Limb (tissue), 2 donors: ENCODE measurements around the gene FAM229A.
"Not testable (repeated sequence)": the region's sequence is repeated elsewhere in the genome, so short reads cannot be mapped to it uniquely, and the experiment has no call there.

ENCODE experiments used
- DNase-seq, 2 donors: peaks; one replicate each; pipeline ENCODE4 v3.0.0-alpha.2; 2016; ENCODE audit errors: extremely low spot score in 2 of 2

The FAM229A gene

GRCh38 chr1:32362474-32363313, at the start of gene FAM229A, which contains the start of gene TSSK3:
Gene FAM229A (minus strand): TSS chr1:32362485. CDS start chr1:32362091, 394 bp downstream.
Gene TSSK3 (plus strand): TSS chr1:32362539. CDS start chr1:32362702, 163 bp downstream.
- DNase-seq, result no peak

DNA sequence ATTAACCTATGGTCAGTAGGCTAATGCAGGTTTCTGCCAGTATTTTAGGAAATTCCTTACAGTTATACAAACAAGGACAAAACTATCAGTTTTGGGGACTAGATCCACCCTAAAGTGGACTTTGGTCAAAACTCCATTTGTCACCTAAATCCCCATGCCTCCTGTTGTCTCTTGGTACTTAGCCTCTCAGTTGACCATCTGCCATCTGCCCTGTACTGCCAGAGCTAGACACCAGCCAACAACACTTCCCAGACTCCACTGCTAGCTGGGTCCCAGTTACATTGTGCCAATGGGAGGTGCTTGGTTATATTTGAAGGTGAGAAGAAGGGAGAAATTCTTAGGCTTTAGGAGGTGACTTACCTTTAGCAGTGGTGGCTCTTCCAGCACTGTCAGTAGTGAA, 49.0 kb upstream of the FAM229A start:
- DNase-seq, result no peak

DNA sequence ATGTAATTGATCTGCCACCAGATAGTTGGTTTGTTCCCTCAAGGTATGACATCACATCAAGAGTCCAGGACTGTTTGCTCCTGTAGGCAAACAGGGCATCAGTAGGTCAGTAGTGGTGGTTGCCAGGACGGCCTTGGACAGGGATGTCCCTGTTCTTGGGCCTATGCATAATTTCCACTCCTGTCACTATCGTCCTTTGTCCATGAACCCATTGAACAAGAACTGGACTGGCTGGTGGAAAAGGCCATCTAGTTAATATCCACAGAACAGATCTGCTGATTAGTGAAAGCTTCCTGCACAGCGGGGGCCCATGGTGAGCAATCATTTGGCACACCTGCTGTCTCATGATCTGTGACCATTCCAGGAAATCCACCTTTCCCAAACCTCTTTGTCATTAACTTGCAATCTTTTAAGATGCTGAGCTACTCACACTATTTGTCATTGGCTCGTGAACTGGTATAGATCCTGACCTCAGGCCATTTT, 44.4 kb upstream of the FAM229A start:
- DNase-seq, result no peak

- no peak for DNase-seq
Measured at GRCh38 chr1:32405672-32406467, 43.6 kb upstream of the FAM229A start.

GRCh38 chr1:32404946-32405345, 42.7 kb upstream of the FAM229A start:
- no peak for DNase-seq

DNA sequence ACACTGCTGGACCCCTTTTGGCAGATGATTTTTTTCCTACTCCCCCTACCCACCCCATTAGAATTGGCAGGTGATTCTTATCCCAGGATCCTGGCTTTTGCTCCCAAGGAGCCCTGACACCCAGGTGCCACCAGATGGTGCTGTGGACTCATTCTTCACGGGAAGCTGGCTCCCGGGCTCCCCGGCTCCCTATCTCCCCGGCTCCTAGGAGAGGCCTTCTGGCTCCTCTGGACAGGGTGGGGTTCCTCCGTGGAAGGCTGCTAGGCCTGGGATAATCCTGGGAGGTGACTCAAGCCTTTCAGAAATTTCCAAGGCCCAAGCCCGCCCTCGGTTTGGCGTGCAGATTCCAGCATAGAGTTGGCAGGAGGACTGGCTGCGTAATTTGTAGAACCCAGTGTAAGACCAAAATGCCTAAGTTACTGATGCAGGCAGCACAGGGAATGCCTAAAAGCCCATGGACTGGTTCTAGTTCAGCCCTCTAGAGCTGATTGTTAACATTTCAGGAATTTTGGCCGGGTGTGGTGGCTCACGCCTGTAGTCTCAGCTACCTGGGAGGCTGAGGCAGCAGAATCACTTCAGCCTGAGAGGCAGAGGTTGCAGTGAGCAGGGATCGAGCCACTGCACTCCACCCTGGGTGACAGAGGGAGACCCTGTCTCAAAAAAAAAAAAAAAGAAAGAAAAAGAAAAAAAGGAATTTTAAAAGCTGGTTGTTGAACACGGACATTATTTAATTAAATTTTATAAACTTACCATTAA, 38.8 kb upstream of the FAM229A start:
- peak; percentile 78 to 89 for DNase-seq

GRCh38 chr1:32399843-32400242, 37.6 kb upstream of the FAM229A start:
- no peak for DNase-seq

GRCh38 chr1:32398401-32398800, 36.1 kb upstream of the FAM229A start:
- no peak for DNase-seq

DNA sequence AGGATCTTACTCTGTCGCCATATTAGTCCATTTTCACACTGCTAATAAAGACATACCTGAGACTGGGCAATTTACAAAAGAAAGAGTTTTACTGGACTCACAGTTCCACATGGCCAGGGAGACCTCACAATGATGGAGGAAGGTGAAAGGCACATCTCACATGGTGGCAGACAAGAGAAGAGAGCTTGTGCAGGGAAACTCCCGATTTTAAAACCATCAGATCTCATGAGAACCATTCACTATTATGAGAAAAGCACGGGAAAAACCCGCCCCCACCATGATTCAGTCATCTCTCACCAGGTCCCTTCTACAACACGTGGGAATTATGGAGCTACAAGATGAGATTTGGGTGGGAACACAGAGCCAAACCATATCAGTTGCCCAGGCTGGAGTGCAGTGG, 34.2 kb upstream of the FAM229A start:
- not testable (repeated sequence) for DNase-seq

DNA sequence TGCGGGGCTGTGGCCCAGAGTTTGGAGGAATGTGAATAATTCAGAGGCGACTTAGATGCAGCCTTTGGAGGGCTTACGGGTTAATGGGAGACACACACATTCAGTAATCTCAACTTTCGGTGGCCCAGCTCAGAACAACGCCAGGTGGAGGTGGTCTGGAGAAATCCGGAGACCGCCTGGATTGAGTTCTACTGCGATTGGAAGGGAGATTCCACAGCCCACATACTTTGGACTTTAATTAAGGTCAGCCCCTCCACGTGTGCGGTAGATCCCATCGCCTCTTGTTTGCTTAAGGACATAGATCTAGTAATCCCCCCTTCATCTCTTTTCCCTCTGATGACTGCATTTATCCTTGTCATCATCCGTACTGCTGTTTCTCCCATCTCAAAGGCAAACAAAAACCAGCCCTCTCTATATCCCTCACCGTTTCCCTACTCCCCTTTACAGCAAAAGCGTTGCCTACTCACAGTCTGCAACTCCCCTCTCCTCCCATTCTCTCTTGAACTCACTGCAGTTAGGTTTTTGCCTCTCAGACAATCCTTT, 32.7 kb upstream of the FAM229A start:
- DNase-seq, result no peak

GRCh38 chr1:32394141-32394889, 32.0 kb upstream of the FAM229A start, which contains the start of gene BSDC1:
Gene BSDC1 (minus strand): TSS chr1:32394441. CDS start chr1:32394414, 27 bp downstream.
- peak; percentile 98 to 99 for DNase-seq

DNA sequence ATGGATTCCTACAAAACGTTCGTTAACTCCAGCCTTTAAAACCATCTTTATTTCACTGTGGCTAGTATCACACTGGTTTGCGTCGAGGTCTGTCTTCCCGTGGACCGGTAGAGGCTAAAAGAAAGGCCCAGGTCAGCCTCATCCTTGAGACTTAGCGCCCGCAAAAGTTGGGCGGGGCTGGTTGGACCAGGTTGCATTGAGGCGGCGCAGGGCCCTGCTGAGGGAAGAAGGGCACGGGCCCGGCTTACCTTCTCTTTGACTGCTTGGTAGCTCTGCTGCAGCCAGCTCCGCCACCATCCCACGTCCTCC, 31.5 kb upstream of the FAM229A start:
- DNase-seq, result peak in 1 of 2 donors; percentile 5

DNA sequence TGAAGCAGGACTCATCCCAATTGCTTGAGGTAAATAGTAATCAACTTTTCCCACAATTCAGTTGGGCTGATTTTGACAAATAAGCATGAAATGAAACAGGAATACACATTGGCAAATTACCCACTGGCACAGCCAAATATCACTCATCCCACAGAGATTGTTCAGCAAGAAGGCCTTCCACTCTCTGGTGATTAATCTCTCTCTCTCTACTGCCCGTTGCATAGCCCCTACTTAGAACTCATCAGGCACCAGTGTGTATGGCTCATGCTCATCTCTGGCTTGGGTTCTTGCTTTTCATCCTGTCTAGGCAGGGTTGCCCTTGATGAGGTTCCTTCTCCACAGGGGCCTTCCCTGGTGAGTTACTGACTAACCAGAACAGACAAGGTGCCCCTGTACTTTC, 30.9 kb upstream of the FAM229A start:
- DNase-seq, result no peak

DNA sequence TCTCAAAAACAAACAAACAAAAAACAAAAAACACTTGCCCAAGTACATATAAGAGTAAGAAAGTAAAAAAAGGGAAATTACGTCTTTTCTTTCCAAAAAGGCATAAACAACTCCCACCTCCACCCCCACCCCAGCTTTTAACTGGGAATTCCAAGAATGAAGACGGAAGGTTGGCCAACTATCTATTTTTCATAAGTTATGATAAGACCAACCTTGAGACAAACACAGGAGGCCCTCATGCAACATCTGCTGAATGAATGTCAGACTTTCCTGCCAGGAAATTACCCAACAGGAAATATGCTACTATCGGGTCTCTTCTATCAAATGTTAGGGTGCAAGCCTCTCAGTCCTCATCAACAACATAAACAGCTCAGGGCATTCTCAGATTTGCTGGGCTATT, 30.0 kb upstream of the FAM229A start:
- no peak for DNase-seq

GRCh38 chr1:32390904-32391870, 28.9 kb upstream of the FAM229A start:
- no peak for DNase-seq

- DNase-seq, result no peak
Measured at GRCh38 chr1:32388641-32389040, 26.4 kb upstream of the FAM229A start.

DNA sequence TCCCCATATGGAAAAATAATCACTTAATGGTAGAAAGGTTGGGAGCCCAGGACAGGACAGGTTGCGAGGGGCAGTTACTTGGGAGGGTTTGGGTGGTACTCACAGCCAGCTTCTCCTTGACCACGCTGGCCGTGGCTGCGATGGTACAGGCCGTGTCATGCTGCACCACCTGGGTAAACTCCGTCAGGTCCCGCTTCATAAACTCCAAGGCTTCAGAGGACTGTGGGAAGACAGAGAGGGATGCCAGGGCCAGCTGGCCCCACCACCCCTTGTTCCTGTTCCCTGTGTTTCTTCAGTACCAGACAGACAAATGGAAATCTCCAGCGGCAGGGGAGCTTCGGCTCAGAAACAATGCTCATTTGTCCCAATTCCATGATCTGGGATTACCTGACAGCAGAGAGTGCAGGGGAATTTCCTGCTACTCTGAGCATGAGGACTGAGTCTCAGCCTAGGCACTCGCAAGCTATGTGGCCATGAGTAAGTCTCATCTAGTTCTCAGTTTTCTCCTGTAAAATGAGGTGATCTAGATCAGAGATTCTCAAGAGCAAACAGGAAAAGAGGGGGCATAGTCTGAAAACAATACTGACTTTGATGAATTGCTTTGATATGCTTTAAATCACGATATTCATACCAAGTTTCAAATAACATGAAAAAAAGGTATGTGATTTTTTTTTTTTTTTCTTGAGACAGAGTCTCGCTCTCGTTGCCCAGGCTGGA, 24.5 kb upstream of the FAM229A start:
- no peak for DNase-seq

GRCh38 chr1:32380057-32380456, 17.8 kb upstream of the FAM229A start:
- no peak for DNase-seq
